ENCODE data around the gene ATP2B2. TPM values are rescaled to one million over a fixed set of nuclear protein-coding genes. Genes with fewer than 3 reads are reported as not detected.

The ATP2B2 gene
- polyA plus RNA-seq, 3 donors: not detected

- DNase-seq: no peak
- no peak for TF ChIP-seq CTCF (IDR thresholded peaks at IDR 0.05)
- H3K4me1 Mint-ChIP-seq: peaks cover 14% of the 10 kb centered on the region
- peaks cover 0 to 4% (median 4%) of the 10 kb centered on the region in 3 donors for H3K27me3 Mint-ChIP-seq (ENCODE audit: low read depth in 3 of 3)
- Histone ChIP-seq H3K9ac (ENCODE audit: insufficient read depth, low read length, poor library complexity, severe bottlenecking) (no peak overlapping the region), H3K27me3 (ENCODE audit: control insufficient read depth in 2 of 2, insufficient read depth in 2 of 2, low read length in 2 of 2) (no peaks in the 10 kb centered on the region), H3K9me3 (replicated peaks in 1 of 2; ENCODE audit: control insufficient read depth in 1 of 2, insufficient read depth in 1 of 2, low read length in 2 of 2) (no peaks in the 10 kb centered on the region), H3K79me2 (ENCODE audit: insufficient read depth, low read length) (no peaks in the 10 kb centered on the region), H3K4me3 (replicated peaks in 1 of 3; ENCODE audit: low read depth in 2 of 3, low read length in 3 of 3) (no peak overlapping the region), H4K20me1 (ENCODE audit: insufficient read depth, low read length) (no peaks in the 10 kb centered on the region), H3K27ac (ENCODE audit: low read depth in 1 of 2, low read length in 2 of 2) (no peak overlapping the region), H2AFZ (ENCODE audit: insufficient read depth, low read depth, low read length, poor library complexity, severe bottlenecking) (no peak overlapping the region), H3K4me2 (replicated peaks; ENCODE audit: extremely low read depth, low read length, poor library complexity, severe bottlenecking) (no peak overlapping the region), H3K4me1 (ENCODE audit: control insufficient read depth in 1 of 2, insufficient read depth in 2 of 2, low read length in 2 of 2) (peaks cover 4 to 6% of the 10 kb centered on the region in 2 donors), H3K36me3 (replicated peaks in 1 of 2; ENCODE audit: control insufficient read depth in 1 of 2, insufficient read depth in 2 of 2, low read length in 2 of 2) (no peaks in the 10 kb centered on the region)
- H3K4me3 Mint-ChIP-seq: no peak overlapping the region
- no peaks in the 10 kb centered on the region for H3K36me3 Mint-ChIP-seq
- WGBS (ENCODE audit: insufficient coverage): 100% methylated on average over 3 of the region's 6 CpGs
- H3K27ac Mint-ChIP-seq: no peak overlapping the region
- peaks cover 0 to 2% (median 0%) of the 10 kb centered on the region in 7 donors for H3K9me3 Mint-ChIP-seq
- intact Hi-C loops (cut with micrococcal nuclease): no loop called here
Measured at GRCh38 chr3:10357095-10357494, 148.3 kb downstream of the ATP2B2 start.

GRCh38 chr3:10356461-10356981 is 148.9 kb downstream of the ATP2B2 start:
- peaks cover 4 to 6% of the 10 kb centered on the region in 2 donors for H3K4me1 ChIP-seq (ENCODE audit: control insufficient read depth in 1 of 2, insufficient read depth in 2 of 2, low read length in 2 of 2)
- intact Hi-C loops (cut with micrococcal nuclease): no loop called here
- H3K4me3 Mint-ChIP-seq: no peak overlapping the region
- no peaks in the 10 kb centered on the region for H3K9me3 ChIP-seq (replicated peaks in 1 of 2; ENCODE audit: control insufficient read depth in 1 of 2, insufficient read depth in 1 of 2, low read length in 2 of 2)
- no peaks in the 10 kb centered on the region for H3K79me2 ChIP-seq (ENCODE audit: insufficient read depth, low read length)
- DNase-seq: no peak
- no peak for TF ChIP-seq CTCF (IDR thresholded peaks at IDR 0.05)
- 81% methylated on average over 5 of the region's 5 CpGs for WGBS (ENCODE audit: insufficient coverage)
- no peaks in the 10 kb centered on the region for H3K36me3 ChIP-seq (replicated peaks in 1 of 2; ENCODE audit: control insufficient read depth in 1 of 2, insufficient read depth in 2 of 2, low read length in 2 of 2)
- no peaks in the 10 kb centered on the region for H3K27me3 ChIP-seq (ENCODE audit: control insufficient read depth in 2 of 2, insufficient read depth in 2 of 2, low read length in 2 of 2)
- no peak overlapping the region for H2AFZ ChIP-seq (ENCODE audit: insufficient read depth, low read depth, low read length, poor library complexity, severe bottlenecking)
- H3K9me3 Mint-ChIP-seq: peaks cover 0 to 2% (median 0%) of the 10 kb centered on the region in 7 donors
- no peaks in the 10 kb centered on the region for H3K36me3 Mint-ChIP-seq
- peaks cover 0 to 5% (median 4%) of the 10 kb centered on the region in 3 donors for H3K27me3 Mint-ChIP-seq (ENCODE audit: low read depth in 3 of 3)
- H3K4me2 ChIP-seq (replicated peaks; ENCODE audit: extremely low read depth, low read length, poor library complexity, severe bottlenecking): no peak overlapping the region
- no peaks in the 10 kb centered on the region for H4K20me1 ChIP-seq (ENCODE audit: insufficient read depth, low read length)
- peaks cover 14% of the 10 kb centered on the region for H3K4me1 Mint-ChIP-seq
- no peak overlapping the region for H3K9ac ChIP-seq (ENCODE audit: insufficient read depth, low read length, poor library complexity, severe bottlenecking)
- no peak overlapping the region for H3K27ac ChIP-seq (ENCODE audit: low read depth in 1 of 2, low read length in 2 of 2)
- H3K4me3 ChIP-seq (replicated peaks in 1 of 3; ENCODE audit: low read depth in 2 of 3, low read length in 3 of 3): no peak overlapping the region
- no peak overlapping the region for H3K27ac Mint-ChIP-seq
